HepG2 (cell line): ENCODE results near the gene ETS2. TPM values are rescaled to one million over a fixed set of nuclear protein-coding genes. Genes with fewer than 3 reads are reported as not detected.
A peak's percentile ranks its signal among the peaks of the same experiment; 100 is the strongest.

ENCODE experiments used
- GLI4 ChIP-seq: sonication (generic); formaldehyde crosslinking; IDR thresholded peaks from 2 replicates; pipeline ENCODE4 v1.5.1; 2020; ENCODE audit warnings: missing genetic modification reagents, mild to moderate bottlenecking, moderate library complexity, borderline replicate concordance
- KDM3A ChIP-seq: IDR thresholded peaks from 2 replicates; pipeline ENCODE4 v1.6.1; 2018; ENCODE audit warnings: low read depth, missing compliant biosample characterization
- NFRKB ChIP-seq: fragments of 450-650 bp; IDR thresholded peaks from 2 replicates; pipeline ENCODE4 v1.6.1; 2017
- RFX5 ChIP-seq: IDR thresholded peaks from 2 replicates; pipeline ENCODE4 v1.6.1; 2011; ENCODE audit warnings: low read depth, low read length, improper control_type of control experiment
- SPEN ChIP-seq: sonication (generic); formaldehyde crosslinking; IDR thresholded peaks from 2 replicates; pipeline ENCODE4 v1.5.1; 2020; ENCODE audit warnings: low read depth, mild to moderate bottlenecking, missing genetic modification reagents
- YEATS2 ChIP-seq: sonication (generic); formaldehyde crosslinking; IDR thresholded peaks from 2 replicates; pipeline ENCODE4 v1.4.0; 2020; ENCODE audit warnings: missing genetic modification reagents, borderline replicate concordance
- ZNF20 ChIP-seq: sonication (generic); formaldehyde crosslinking; IDR thresholded peaks from 2 replicates; pipeline ENCODE4 v1.4.0; 2020; ENCODE audit warnings: mild to moderate bottlenecking, moderate library complexity, missing genetic modification reagents
- ZNF235 ChIP-seq: sonication (generic); formaldehyde crosslinking; IDR thresholded peaks from 2 replicates; pipeline ENCODE4 v1.8.1; 2023; ENCODE audit warnings: mild to moderate bottlenecking, missing genetic modification reagents, borderline replicate concordance
- ZNF335 ChIP-seq: sonication (generic); formaldehyde crosslinking; IDR thresholded peaks from 2 replicates; pipeline ENCODE4 v1.4.0; 2020; ENCODE audit warnings: missing genetic modification reagents
- ZNF552 ChIP-seq: sonication (generic); formaldehyde crosslinking; IDR thresholded peaks from 2 replicates; pipeline ENCODE4 v1.9.0; 2022; ENCODE audit warnings: missing genetic modification reagents, mild to moderate bottlenecking, borderline replicate concordance
- ZNF563 ChIP-seq: sonication (generic); formaldehyde crosslinking; IDR thresholded peaks from 2 replicates; pipeline ENCODE4 v1.8.0; 2022; ENCODE audit warnings: mild to moderate bottlenecking, moderate library complexity, missing genetic modification reagents
- ZNF761 ChIP-seq: sonication (generic); formaldehyde crosslinking; conservative IDR thresholded peaks from 2 replicates; pipeline ENCODE4 v1.4.0; 2020; ENCODE audit warnings: mild to moderate bottlenecking, missing genetic modification reagents
- ZSCAN9 ChIP-seq: IDR thresholded peaks from 2 replicates; pipeline ENCODE4 v1.6.1; 2016; ENCODE audit warnings: borderline replicate concordance
- polyA plus RNA-seq, 8 experiments: library from polyadenylated mRNA; depleted of rRNA in 3 of 8; stranded (reverse) in 7 of 8; unstranded in 1 of 8; fragments of >200 nt; fragmentation: Illumina TruSeq in 4 of 8; extraction: Trizol in 4 of 8; gene quantifications; 2 replicates each; pipeline versions ENCODE4 v1.2.1 to v1.2.3, GENCODE V29; 2011 to 2016; ENCODE audit warnings: low read depth in 4 of 8, missing spikeins in 1 of 8, mixed read lengths in 1 of 8; ENCODE audit not compliant: insufficient read depth in 1 of 8
- total RNA-seq, 5 experiments: library from RNA; depleted of rRNA; stranded (reverse); fragments of >200 nt; fragmentation: Illumina TruSeq; extraction: Trizol; gene quantifications; 2 replicates each; pipeline ENCODE4 v1.2.3, GENCODE V29; 2016; ENCODE audit warnings: low read depth in 1 of 5
- TF ChIP-seq, protein P1 (sequence below): sonication (generic); formaldehyde crosslinking; IDR thresholded peaks from 2 replicates; pipeline ENCODE4 v1.5.0; 2020; ENCODE audit warnings: mild to moderate bottlenecking, low read depth, missing genetic modification reagents, borderline replicate concordance
- TF ChIP-seq, protein P2 (sequence below): sonication (generic); formaldehyde crosslinking; conservative IDR thresholded peaks from 2 replicates; pipeline ENCODE4 v1.8.1; 2023; ENCODE audit warnings: missing genetic modification reagents
- TF ChIP-seq, protein P3 (sequence below): sonication (generic); formaldehyde crosslinking; IDR thresholded peaks from 2 replicates; pipeline ENCODE4 v1.9.0; 2021; ENCODE audit warnings: missing genetic modification reagents, mild to moderate bottlenecking, borderline replicate concordance
- TF ChIP-seq, protein P4 (sequence below), 2 experiments: sonication (generic) in 1 of 2; formaldehyde crosslinking in 1 of 2; IDR thresholded peaks; 2 replicates each; pipeline versions ENCODE4 v1.4.0 to v1.6.1; 2018 to 2020; ENCODE audit warnings: missing genetic modification reagents in 2 of 2, borderline replicate concordance in 1 of 2, low read depth in 1 of 2, mild to moderate bottlenecking in 1 of 2, missing biosample characterization in 1 of 2
- TF ChIP-seq, protein P5 (sequence below): sonication (generic); formaldehyde crosslinking; IDR thresholded peaks from 2 replicates; pipeline ENCODE4 v1.5.0; 2020; ENCODE audit warnings: missing genetic modification reagents, mild to moderate bottlenecking, borderline replicate concordance
- TF ChIP-seq, protein P6 (sequence below): sonication (generic); formaldehyde crosslinking; IDR thresholded peaks from 2 replicates; pipeline ENCODE4 v1.5.0; 2020; ENCODE audit warnings: mild to moderate bottlenecking, missing genetic modification reagents

Gene ETS2
- total and polyA plus RNA-seq, 2 of the 13 experiments (the other 11 are each of a cell fraction or from before 2014, with no cell fraction given), result 24.6 to 64.4 TPM

DNA sequence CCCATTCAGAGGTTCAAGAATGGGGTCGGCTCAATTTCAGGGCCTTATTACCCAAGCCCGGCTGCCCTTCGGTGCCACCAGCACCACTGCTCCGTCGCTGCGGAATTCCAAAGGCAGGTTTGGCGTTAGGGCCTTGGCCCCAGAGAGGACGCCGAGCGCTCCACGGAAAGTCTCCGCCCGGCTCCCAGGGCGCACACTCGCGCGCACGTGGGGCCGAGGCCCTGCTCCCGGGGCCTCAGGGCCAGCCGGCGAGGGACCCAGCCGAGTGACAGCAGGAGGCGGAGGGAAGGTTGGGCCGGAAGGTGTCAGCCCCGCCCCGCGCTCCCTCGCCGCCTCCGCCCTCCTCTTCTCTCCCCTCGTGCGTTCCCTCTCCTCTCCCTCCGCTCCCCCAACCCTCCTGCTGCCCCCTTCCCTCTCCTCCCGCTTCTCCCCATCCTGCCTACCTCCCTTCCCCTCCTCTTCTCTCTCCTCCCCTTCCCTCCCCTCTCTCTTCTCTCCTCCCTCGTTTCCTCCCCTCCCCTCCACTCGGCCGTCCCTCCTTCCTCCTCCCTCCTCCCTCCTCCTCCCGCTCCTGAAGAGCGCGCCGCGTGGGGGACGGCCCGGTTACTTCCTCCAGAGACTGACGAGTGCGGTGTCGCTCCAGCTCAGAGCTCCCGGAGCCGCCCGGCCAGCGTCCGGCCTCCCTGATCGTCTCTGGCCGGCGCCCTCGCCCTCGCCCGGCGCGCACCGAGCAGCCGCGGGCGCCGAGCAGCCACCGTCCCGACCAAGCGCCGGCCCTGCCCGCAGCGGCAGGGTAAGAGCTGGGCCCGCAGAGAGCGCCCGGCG is at the start of gene ETS2 (continued):
- TF ChIP-seq, protein P1, sequence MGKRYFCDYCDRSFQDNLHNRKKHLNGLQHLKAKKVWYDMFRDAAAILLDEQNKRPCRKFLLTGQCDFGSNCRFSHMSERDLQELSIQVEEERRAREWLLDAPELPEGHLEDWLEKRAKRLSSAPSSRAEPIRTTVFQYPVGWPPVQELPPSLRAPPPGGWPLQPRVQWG (CRISPR knock-in tag), result no peak
- TF ChIP-seq ZNF563 (CRISPR knock-in tag) (peak; percentile 91), ZNF20 (no peak; the same call in 1 of the 2 replicates), SPEN (CRISPR knock-in tag) (peak; percentile 90), YEATS2 (peak; percentile 80; the same call in 1 of the 2 replicates), KDM3A (peak; percentile 91; the same call in 1 of the 2 replicates), ZNF552 (CRISPR knock-in tag) (0 out of 2 replicates have a peak, but pooled peaks have one; percentile 61), ZSCAN9 (CRISPR knock-in tag) (peak; percentile 88; the same call in 1 of the 2 replicates), RFX5 (no peak), NFRKB (no peak), ZNF235 (CRISPR knock-in tag) (peak; percentile 61; the same call in 1 of the 2 replicates), GLI4 (peak; percentile 77; the same call in 1 of the 2 replicates), ZNF761 (peak; percentile 70; the same call in 1 of the 2 replicates), ZNF335 (no peak)
- TF ChIP-seq, protein P2, sequence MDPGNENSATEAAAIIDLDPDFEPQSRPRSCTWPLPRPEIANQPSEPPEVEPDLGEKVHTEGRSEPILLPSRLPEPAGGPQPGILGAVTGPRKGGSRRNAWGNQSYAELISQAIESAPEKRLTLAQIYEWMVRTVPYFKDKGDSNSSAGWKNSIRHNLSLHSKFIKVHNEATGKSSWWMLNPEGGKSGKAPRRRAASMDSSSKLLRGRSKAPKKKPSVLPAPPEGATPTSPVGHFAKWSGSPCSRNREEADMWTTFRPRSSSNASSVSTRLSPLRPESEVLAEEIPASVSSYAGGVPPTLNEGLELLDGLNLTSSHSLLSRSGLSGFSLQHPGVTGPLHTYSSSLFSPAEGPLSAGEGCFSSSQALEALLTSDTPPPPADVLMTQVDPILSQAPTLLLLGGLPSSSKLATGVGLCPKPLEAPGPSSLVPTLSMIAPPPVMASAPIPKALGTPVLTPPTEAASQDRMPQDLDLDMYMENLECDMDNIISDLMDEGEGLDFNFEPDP (CRISPR knock-in tag), result 0 out of 2 replicates have a peak, but pooled peaks have one; percentile 71
- TF ChIP-seq, protein P3, sequence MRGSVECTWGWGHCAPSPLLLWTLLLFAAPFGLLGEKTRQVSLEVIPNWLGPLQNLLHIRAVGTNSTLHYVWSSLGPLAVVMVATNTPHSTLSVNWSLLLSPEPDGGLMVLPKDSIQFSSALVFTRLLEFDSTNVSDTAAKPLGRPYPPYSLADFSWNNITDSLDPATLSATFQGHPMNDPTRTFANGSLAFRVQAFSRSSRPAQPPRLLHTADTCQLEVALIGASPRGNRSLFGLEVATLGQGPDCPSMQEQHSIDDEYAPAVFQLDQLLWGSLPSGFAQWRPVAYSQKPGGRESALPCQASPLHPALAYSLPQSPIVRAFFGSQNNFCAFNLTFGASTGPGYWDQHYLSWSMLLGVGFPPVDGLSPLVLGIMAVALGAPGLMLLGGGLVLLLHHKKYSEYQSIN (CRISPR knock-in tag), result no peak
- TF ChIP-seq, protein P4, sequence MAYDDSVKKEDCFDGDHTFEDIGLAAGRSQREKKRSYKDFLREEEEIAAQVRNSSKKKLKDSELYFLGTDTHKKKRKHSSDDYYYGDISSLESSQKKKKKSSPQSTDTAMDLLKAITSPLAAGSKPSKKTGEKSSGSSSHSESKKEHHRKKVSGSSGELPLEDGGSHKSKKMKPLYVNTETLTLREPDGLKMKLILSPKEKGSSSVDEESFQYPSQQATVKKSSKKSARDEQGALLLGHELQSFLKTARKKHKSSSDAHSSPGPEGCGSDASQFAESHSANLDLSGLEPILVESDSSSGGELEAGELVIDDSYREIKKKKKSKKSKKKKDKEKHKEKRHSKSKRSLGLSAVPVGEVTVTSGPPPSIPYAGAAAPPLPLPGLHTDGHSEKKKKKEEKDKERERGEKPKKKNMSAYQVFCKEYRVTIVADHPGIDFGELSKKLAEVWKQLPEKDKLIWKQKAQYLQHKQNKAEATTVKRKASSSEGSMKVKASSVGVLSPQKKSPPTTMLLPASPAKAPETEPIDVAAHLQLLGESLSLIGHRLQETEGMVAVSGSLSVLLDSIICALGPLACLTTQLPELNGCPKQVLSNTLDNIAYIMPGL (CRISPR knock-in tag; IDR thresholded peaks at IDR 0.05; ENCODE audit: borderline replicate concordance in 1 of 2, low read depth in 1 of 2), result peak; percentile 39 to 52; a peak in 3 of 4 replicates
- TF ChIP-seq, protein P5, sequence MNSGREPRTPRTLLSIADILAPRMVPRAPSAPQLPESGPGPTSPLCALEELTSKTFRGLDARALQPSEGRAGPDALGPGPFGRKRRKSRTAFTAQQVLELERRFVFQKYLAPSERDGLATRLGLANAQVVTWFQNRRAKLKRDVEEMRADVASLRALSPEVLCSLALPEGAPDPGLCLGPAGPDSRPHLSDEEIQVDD, result peak; percentile 72; the same call in 1 of the 2 replicates
- TF ChIP-seq, protein P6, sequence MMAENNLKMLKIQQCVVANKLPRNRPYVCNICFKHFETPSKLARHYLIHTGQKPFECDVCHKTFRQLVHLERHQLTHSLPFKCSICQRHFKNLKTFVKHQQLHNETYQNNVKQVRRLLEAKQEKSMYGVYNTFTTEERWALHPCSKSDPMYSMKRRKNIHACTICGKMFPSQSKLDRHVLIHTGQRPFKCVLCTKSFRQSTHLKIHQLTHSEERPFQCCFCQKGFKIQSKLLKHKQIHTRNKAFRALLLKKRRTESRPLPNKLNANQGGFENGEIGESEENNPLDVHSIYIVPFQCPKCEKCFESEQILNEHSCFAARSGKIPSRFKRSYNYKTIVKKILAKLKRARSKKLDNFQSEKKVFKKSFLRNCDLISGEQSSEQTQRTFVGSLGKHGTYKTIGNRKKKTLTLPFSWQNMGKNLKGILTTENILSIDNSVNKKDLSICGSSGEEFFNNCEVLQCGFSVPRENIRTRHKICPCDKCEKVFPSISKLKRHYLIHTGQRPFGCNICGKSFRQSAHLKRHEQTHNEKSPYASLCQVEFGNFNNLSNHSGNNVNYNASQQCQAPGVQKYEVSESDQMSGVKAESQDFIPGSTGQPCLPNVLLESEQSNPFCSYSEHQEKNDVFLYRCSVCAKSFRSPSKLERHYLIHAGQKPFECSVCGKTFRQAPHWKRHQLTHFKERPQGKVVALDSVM (CRISPR knock-in tag), result peak; percentile 55
